GM12874 (cell line): ENCODE results near the gene TFE3.

Experiments used
- TF ChIP-seq, protein P1 (sequence below): IDR thresholded peaks from 2 replicates; pipeline ENCODE4 v1.5.1; 2011; ENCODE audit warnings: low read depth, mild to moderate bottlenecking, control low read depth, low read length, moderate library complexity; ENCODE audit not compliant: insufficient read depth

Gene TFE3, protein sequence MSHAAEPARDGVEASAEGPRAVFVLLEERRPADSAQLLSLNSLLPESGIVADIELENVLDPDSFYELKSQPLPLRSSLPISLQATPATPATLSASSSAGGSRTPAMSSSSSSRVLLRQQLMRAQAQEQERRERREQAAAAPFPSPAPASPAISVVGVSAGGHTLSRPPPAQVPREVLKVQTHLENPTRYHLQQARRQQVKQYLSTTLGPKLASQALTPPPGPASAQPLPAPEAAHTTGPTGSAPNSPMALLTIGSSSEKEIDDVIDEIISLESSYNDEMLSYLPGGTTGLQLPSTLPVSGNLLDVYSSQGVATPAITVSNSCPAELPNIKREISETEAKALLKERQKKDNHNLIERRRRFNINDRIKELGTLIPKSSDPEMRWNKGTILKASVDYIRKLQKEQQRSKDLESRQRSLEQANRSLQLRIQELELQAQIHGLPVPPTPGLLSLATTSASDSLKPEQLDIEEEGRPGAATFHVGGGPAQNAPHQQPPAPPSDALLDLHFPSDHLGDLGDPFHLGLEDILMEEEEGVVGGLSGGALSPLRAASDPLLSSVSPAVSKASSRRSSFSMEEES

DNA sequence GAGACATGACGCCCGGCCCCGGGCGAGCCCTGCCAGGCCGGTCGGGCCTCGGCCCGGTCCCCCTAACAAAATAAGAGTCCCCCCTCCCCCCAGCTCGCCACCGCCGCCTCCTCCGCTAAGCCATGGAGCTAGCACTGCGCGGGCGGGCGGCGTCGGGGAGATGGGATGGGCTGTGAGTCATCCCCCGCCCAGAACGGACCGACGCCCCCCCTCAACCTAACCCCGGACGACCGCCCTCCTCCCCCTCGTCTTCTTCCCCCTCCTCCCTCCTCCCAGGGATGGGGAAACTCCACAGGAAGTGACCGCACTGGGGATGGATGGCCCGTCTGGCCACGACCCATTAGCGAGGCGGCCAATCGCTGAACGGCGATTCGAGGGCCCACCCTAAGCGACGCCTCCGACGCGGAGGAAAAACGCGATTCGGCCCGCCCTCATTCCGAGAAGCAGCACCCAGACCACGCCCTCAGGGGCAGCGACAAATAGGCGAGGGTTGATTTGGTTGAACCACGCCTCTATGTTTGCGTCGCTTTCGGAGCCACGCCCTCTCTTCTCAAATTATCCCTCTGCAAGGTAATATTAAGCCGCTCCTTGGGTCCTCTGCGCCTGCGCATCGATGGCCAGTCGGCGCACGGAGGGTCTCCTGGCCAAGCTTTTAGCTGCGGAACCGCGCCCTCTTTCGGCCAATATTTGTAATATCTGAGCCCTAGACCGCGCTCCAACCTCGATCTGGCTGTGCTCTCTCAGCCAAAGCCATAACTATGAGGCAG lies at the start of gene TFE3:
TFE3 (minus strand) TSS at position 138 of the 767 bp plus-strand sequence; CDS start at position 7, 131 bp downstream.
- TF ChIP-seq, protein P1, sequence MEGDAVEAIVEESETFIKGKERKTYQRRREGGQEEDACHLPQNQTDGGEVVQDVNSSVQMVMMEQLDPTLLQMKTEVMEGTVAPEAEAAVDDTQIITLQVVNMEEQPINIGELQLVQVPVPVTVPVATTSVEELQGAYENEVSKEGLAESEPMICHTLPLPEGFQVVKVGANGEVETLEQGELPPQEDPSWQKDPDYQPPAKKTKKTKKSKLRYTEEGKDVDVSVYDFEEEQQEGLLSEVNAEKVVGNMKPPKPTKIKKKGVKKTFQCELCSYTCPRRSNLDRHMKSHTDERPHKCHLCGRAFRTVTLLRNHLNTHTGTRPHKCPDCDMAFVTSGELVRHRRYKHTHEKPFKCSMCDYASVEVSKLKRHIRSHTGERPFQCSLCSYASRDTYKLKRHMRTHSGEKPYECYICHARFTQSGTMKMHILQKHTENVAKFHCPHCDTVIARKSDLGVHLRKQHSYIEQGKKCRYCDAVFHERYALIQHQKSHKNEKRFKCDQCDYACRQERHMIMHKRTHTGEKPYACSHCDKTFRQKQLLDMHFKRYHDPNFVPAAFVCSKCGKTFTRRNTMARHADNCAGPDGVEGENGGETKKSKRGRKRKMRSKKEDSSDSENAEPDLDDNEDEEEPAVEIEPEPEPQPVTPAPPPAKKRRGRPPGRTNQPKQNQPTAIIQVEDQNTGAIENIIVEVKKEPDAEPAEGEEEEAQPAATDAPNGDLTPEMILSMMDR, result peak; percentile 51

DNA sequence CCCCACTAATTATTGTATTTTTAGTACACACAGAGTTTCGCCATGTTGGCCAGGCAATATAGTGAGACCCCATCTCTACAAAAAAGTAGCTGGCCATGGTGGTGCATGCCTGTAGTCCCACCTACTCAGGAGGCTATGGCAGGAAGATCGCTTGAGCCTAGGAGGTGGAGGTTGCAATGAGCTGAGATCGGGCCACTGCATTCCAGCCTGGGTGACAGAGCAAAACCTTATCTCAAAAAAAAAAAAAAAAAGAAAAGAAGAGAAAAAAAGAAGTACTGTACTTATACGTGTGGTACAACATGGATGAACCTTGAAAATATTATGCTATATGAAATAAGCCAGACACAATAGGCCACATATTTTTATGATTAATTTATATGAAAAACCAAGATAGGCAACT lies 46.4 kb upstream of the TFE3 start:
- TF ChIP-seq, protein P1, result no peak

DNA sequence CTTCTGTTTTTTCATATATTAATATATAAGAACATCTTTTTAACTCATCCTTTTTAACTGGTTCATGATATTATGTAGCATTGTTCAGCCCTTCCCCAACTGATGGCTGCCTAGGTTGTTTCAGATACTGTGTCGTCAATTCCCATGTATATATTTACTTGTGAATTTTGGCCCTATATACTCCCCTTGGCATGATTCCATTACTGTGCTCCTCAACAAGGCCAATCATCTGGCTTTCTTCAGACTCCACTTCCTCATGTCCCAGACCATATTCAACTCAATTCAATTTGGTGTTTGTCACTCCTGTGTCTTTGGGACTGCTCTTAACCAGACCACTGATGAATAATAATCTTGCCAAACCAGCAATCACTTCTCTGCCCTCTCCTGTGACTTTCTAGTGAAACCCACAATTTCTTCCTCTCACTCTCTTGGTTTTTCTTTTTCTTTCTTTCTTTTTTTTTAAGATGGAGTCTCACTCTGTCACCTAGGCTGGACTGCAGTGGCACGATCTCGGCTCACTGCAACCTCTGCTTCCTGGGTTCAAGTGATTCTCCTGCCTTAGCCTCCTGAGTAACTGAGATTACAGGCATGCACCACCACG lies 39.2 kb upstream of the TFE3 start:
- TF ChIP-seq, protein P1, result no peak

DNA sequence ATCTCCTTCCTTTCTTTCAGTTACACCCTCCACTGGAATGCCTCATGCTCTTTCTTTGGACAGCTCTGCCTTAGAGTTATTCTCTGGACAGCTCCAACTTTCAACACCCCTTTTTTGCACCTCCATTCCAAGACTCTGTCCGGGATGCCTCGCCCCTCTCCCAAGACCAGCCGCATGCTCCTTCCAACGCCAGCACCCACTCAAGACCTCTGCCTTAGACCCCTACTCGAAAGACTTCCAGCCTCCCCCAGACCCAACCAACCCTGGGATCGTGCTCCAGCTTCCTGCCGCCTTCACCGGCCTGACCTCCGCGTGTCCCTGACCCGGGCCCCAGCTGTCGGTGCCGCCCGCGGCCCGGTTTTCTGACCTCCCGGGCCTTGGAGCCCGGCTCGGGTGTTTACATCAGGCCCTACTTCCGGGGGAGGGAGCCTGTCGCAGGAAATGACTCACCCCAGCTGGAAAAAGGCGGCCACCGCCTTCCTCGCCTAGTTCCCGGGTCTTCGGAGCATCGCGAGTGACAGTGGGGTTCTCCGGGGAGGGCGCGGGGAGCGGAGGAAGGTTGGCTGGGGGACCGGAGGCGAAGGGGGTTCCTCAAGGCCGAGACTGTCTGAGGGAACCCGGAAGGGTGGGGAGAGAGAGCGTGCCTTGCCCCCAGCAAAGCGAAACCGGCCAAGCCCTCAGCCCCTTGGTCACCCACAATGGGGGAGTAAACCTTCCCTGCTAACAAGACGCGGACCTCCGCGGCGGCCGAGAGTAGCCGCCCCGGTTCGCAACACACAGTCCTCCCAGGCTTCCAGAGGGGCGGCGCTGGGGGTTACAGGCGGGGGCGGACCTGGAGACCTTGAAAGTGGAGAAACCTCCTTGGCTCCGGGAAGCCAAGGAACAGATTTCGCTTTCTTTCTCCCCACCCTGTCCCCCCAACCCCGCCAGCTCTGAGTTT lies 36.6 kb upstream of the TFE3 start, which contains the start of gene WDR45:
WDR45 (minus strand) TSS at position 399 of the 940 bp plus-strand sequence. CDS start 1,792 bp downstream, outside the sequence.
- TF ChIP-seq, protein P1, result no peak

DNA sequence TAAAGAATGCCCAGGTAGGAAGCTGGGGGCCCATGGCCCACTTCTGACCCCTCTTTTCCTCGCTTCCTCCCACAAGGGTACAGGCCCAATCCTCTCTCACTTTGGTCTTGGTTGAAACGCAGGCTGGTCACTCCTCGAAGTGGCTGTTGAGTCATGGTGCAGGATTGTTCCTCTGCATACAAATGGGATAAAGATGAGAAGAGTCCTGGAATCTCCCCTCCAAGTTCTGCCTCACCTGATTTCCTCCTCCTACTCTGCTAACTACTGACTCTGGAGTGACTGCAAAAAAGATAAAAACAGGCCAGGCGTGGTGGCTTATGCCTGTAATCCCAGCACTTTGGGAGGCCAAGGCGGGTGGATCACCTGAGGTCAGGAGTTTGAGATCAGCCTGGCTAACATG lies 34.8 kb upstream of the TFE3 start:
- TF ChIP-seq, protein P1, result no peak

DNA sequence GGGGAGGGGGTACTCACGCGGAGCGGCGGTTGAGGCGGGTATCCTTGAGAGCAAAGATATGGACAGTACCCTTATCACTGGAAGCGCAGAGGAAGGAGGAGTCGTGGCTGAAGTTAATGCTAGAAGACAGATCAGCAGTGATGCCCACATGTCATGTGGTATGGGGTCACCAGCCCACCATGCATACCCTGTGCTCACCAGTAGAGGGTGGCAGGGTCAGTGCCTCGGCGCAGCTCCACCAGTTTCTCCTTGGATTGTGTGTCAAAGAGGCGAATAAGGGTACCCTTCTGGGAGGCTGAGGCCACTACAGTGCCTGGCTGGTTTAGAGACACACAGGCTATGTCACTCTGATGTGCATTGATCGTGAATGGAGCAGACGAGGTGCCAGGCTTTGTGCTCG lies 32.2 kb upstream of the TFE3 start:
- TF ChIP-seq, protein P1, result no peak
